Activated CD4-positive, alpha-beta memory T cell treated with anti-CD3 and anti-CD28 coated beads, Interleukin-2, amount 10 ng/mL, durations not matched to agents 7 days and 5 days (primary cell): ENCODE data around the gene AGGF1. TPM values are rescaled to one million over a fixed set of nuclear protein-coding genes. Genes with fewer than 3 reads are reported as not detected.
A peak's percentile ranks its signal among the peaks of the same experiment; 100 is the strongest.
"Not testable (repeated sequence)": the region's sequence is repeated elsewhere in the genome, so short reads cannot be mapped to it uniquely, and the experiment has no call there.

Source experiments
- CTCF ChIA-PET: fragments of 350-600 bp; sonication (Branson Sonifier 250); formaldehyde crosslinking; loops from one replicate; lab custom pipeline; 2021; ENCODE audit warnings: antibody characterized with exemption, inconsistent platforms; lab: Charles Lee
- POLR2A ChIA-PET: fragments of 350-600 bp; sonication (Branson Sonifier 250); formaldehyde crosslinking; loops from one replicate; lab custom pipeline; 2021; ENCODE audit warnings: antibody characterized with exemption; lab: Charles Lee
- DNase-seq: peaks from one replicate; pipeline ENCODE4 v3.0.0-alpha.2; 2020
- H3K27ac Mint-ChIP-seq: one replicate; pipeline ENCODE4 v1.8.0; 2021; ENCODE audit warnings: mild to moderate bottlenecking, mixed read lengths
- H3K27me3 Mint-ChIP-seq: one replicate; pipeline ENCODE4 v1.8.0; 2021; ENCODE audit warnings: mixed read lengths
- H3K36me3 Mint-ChIP-seq: one replicate; pipeline ENCODE4 v1.8.0; 2021; ENCODE audit warnings: low read depth, mixed read lengths
- H3K4me1 Mint-ChIP-seq: one replicate; pipeline ENCODE4 v1.8.0; 2021; ENCODE audit warnings: mixed read lengths
- H3K4me3 Mint-ChIP-seq: one replicate; pipeline ENCODE4 v1.8.0; 2021; ENCODE audit warnings: mild to moderate bottlenecking, mixed read lengths
- H3K9me3 Mint-ChIP-seq: one replicate; pipeline ENCODE4 v1.8.0; 2021; ENCODE audit warnings: mixed read lengths
- total RNA-seq, 2 experiments: library from RNA; stranded (reverse); gene quantifications; one replicate each; pipeline ENCODE4 v1.2.3, GENCODE V29; 2021

AGGF1 gene
- 10 to 100 TPM; 26.4 to 28.6 TPM for total RNA-seq

GRCh38 chr5:77030097-77031071, at the start of gene AGGF1:
Gene AGGF1, plus strand, starts transcription at chr5:77030404. Its CDS starts 363 bp downstream, at chr5:77030767.
- Mint-ChIP-seq H3K4me3 (peak within 1 kb of the TSS; percentile 89), H3K4me1 (peaks cover 39% of the 10 kb centered on the region), H3K36me3 (peaks cover 40% of the 10 kb centered on the region), H3K27ac (peak within 1 kb of the TSS; percentile 89), H3K27me3 (peaks cover 3% of the 10 kb centered on the region), H3K9me3 (peaks cover 19% of the 10 kb centered on the region)
- ChIA-PET CTCF (interaction anchor here (0.7 to 2.6 kb wide), 15 partner anchors 14 to 462 kb away, joined by 3 to 15 read pairs (median 3); partner anchors contain the start of gene WDR41), POLR2A (interaction anchor here (0.6 to 2.5 kb wide), 24 partner anchors 9 to 1518 kb away, joined by 3 to 14 read pairs (median 3); partner anchors contain the start of genes CERT1, POLK, S100Z and SCAMP1)
- DNase-seq = peak; percentile 94

- peaks cover 16% of the 10 kb centered on the region for H3K27me3 Mint-ChIP-seq
- ChIA-PET POLR2A (no interaction called here), CTCF (no interaction called here)
- H3K27ac Mint-ChIP-seq = no peak overlapping the region
- no peaks in the 10 kb centered on the region for H3K9me3 Mint-ChIP-seq
- DNase-seq = no peak
- no peaks in the 10 kb centered on the region for H3K36me3 Mint-ChIP-seq
- no peak overlapping the region for H3K4me3 Mint-ChIP-seq
- no peaks in the 10 kb centered on the region for H3K4me1 Mint-ChIP-seq
These were observed 49.6 kb upstream of the AGGF1 start for GRCh38 chr5:76980518-76981144.

- POLR2A ChIA-PET = no interaction called here
- Mint-ChIP-seq H3K4me1 (no peaks in the 10 kb centered on the region), H3K27ac (no peak overlapping the region), H3K4me3 (no peak overlapping the region), H3K36me3 (no peaks in the 10 kb centered on the region), H3K9me3 (no peaks in the 10 kb centered on the region), H3K27me3 (peaks cover 10% of the 10 kb centered on the region)
- CTCF ChIA-PET = no interaction called here
- DNase-seq = no peak
These were observed 47.8 kb upstream of the AGGF1 start for GRCh38 chr5:76982450-76982849.

GRCh38 chr5:76983468-76983867, 46.7 kb upstream of the AGGF1 start:
- ChIA-PET POLR2A (no interaction called here), CTCF (no interaction called here)
- H3K4me1 Mint-ChIP-seq = no peaks in the 10 kb centered on the region
- H3K27me3 Mint-ChIP-seq = peaks cover 8% of the 10 kb centered on the region
- no peak for DNase-seq
- H3K4me3 Mint-ChIP-seq = no peak overlapping the region
- H3K36me3 Mint-ChIP-seq = no peaks in the 10 kb centered on the region
- no peak overlapping the region for H3K27ac Mint-ChIP-seq
- no peaks in the 10 kb centered on the region for H3K9me3 Mint-ChIP-seq

- Mint-ChIP-seq H3K4me1 (no peaks in the 10 kb centered on the region), H3K36me3 (no peaks in the 10 kb centered on the region), H3K9me3 (no peaks in the 10 kb centered on the region), H3K27me3 (peaks cover 10% of the 10 kb centered on the region), H3K4me3 (no peak overlapping the region), H3K27ac (no peak overlapping the region)
- POLR2A ChIA-PET = no interaction called here
- no peak for DNase-seq
- CTCF ChIA-PET = no interaction called here
These were observed 43.2 kb upstream of the AGGF1 start for GRCh38 chr5:76986825-76987526.

- H3K4me3 Mint-ChIP-seq = no peak overlapping the region
- CTCF ChIA-PET = no interaction called here
- POLR2A ChIA-PET = no interaction called here
- H3K27ac Mint-ChIP-seq = no peak overlapping the region
- H3K4me1 Mint-ChIP-seq = peaks cover 3% of the 10 kb centered on the region
- no peak for DNase-seq
- H3K9me3 Mint-ChIP-seq = no peaks in the 10 kb centered on the region
- no peaks in the 10 kb centered on the region for H3K36me3 Mint-ChIP-seq
- peaks cover 14% of the 10 kb centered on the region for H3K27me3 Mint-ChIP-seq
These were observed 39.2 kb upstream of the AGGF1 start for GRCh38 chr5:76990899-76991459.

GRCh38 chr5:76993436-76993835, 36.8 kb upstream of the AGGF1 start:
- H3K9me3 Mint-ChIP-seq, DNase-seq, H3K27ac Mint-ChIP-seq, H3K36me3 Mint-ChIP-seq, H3K4me1 Mint-ChIP-seq, POLR2A ChIA-PET, CTCF ChIA-PET, H3K4me3 Mint-ChIP-seq: not testable (repeated sequence)
- H3K27me3 Mint-ChIP-seq = peaks cover 22% of the 10 kb centered on the region

- no peak for DNase-seq
- POLR2A ChIA-PET = interaction anchor here (1.6 kb wide), 1 partner anchor 36 kb away, joined by 3 read pairs; the partner anchor contains the start of gene AGGF1
- CTCF ChIA-PET = no interaction called here
- no peaks in the 10 kb centered on the region for H3K9me3 Mint-ChIP-seq
- H3K36me3 Mint-ChIP-seq = no peaks in the 10 kb centered on the region
- H3K4me3 Mint-ChIP-seq = no peak overlapping the region
- peaks cover 26% of the 10 kb centered on the region for H3K27me3 Mint-ChIP-seq
- peaks cover 3% of the 10 kb centered on the region for H3K4me1 Mint-ChIP-seq
- H3K27ac Mint-ChIP-seq = no peak overlapping the region
These were observed 35.9 kb upstream of the AGGF1 start for GRCh38 chr5:76994337-76994736.

GRCh38 chr5:76998251-76998650, 32.0 kb upstream of the AGGF1 start:
- DNase-seq, CTCF ChIA-PET, POLR2A ChIA-PET, H3K36me3 Mint-ChIP-seq, H3K4me3 Mint-ChIP-seq, H3K9me3 Mint-ChIP-seq, H3K4me1 Mint-ChIP-seq, H3K27ac Mint-ChIP-seq: not testable (repeated sequence)
- peaks cover 27% of the 10 kb centered on the region for H3K27me3 Mint-ChIP-seq

GRCh38 chr5:76999451-76999850, 30.8 kb upstream of the AGGF1 start:
- ChIA-PET POLR2A (no interaction called here), CTCF (no interaction called here)
- Mint-ChIP-seq H3K4me3 (no peak overlapping the region), H3K9me3 (no peaks in the 10 kb centered on the region), H3K4me1 (peaks cover 3% of the 10 kb centered on the region), H3K27ac (no peak overlapping the region), H3K36me3 (no peaks in the 10 kb centered on the region), H3K27me3 (peaks cover 33% of the 10 kb centered on the region)
- DNase-seq = no peak

- CTCF ChIA-PET = no interaction called here
- H3K4me3 Mint-ChIP-seq = no peak overlapping the region
- no peaks in the 10 kb centered on the region for H3K36me3 Mint-ChIP-seq
- peaks cover 45% of the 10 kb centered on the region for H3K27me3 Mint-ChIP-seq
- POLR2A ChIA-PET = no interaction called here
- DNase-seq = no peak
- H3K27ac Mint-ChIP-seq = no peak overlapping the region
- H3K4me1 Mint-ChIP-seq = no peaks in the 10 kb centered on the region
- no peaks in the 10 kb centered on the region for H3K9me3 Mint-ChIP-seq
These were observed 27.0 kb upstream of the AGGF1 start for GRCh38 chr5:77003246-77003645.

- Mint-ChIP-seq H3K9me3 (peaks cover 3% of the 10 kb centered on the region), H3K27me3 (peaks cover 46% of the 10 kb centered on the region), H3K4me3 (no peak overlapping the region), H3K27ac (no peak overlapping the region), H3K36me3 (peaks cover 2% of the 10 kb centered on the region), H3K4me1 (no peaks in the 10 kb centered on the region)
- no peak for DNase-seq
- ChIA-PET POLR2A (no interaction called here), CTCF (no interaction called here)
These were observed 24.1 kb upstream of the AGGF1 start for GRCh38 chr5:77006124-77006523.
